Activated naive CD4-positive, alpha-beta T cell treated with anti-CD3 and anti-CD28 coated beads, Interleukin-2, amount 50 U/mL, for 24 hours (primary cell): Measurements from ENCODE around the gene SDC3.
A peak's percentile ranks its signal among the peaks of the same experiment; 100 is the strongest.

Experiments
- H3K27ac Mint-ChIP-seq: one replicate; pipeline ENCODE4 v1.8.0; 2021; ENCODE audit warnings: mild to moderate bottlenecking, mixed read lengths
- H3K27me3 Mint-ChIP-seq: one replicate; pipeline ENCODE4 v1.8.0; 2021; ENCODE audit warnings: mixed read lengths
- H3K36me3 Mint-ChIP-seq: one replicate; pipeline ENCODE4 v1.8.0; 2021; ENCODE audit warnings: mixed read lengths
- H3K4me1 Mint-ChIP-seq: one replicate; pipeline ENCODE4 v1.8.0; 2021; ENCODE audit warnings: mixed read lengths
- H3K4me3 Mint-ChIP-seq: one replicate; pipeline ENCODE4 v1.8.0; 2021; ENCODE audit warnings: mild to moderate bottlenecking, mixed read lengths
- H3K9me3 Mint-ChIP-seq: one replicate; pipeline ENCODE4 v1.8.0; 2021; ENCODE audit warnings: mixed read lengths

Gene SDC3

GRCh38 chr1:30912913-30913652 lies 4.5 kb upstream of the SDC3 start:
- H3K4me3 Mint-ChIP-seq, result no peak overlapping the region
- H3K9me3 Mint-ChIP-seq, result no peaks in the 10 kb centered on the region
- no peak overlapping the region for H3K27ac Mint-ChIP-seq
- peaks cover 6% of the 10 kb centered on the region for H3K27me3 Mint-ChIP-seq
- peaks cover 9% of the 10 kb centered on the region for H3K4me1 Mint-ChIP-seq
- no peaks in the 10 kb centered on the region for H3K36me3 Mint-ChIP-seq

GRCh38 chr1:30912224-30912623 lies 3.7 kb upstream of the SDC3 start:
- H3K36me3 Mint-ChIP-seq, result no peaks in the 10 kb centered on the region
- no peaks in the 10 kb centered on the region for H3K9me3 Mint-ChIP-seq
- no peak overlapping the region for H3K27ac Mint-ChIP-seq
- H3K27me3 Mint-ChIP-seq, result peaks cover 11% of the 10 kb centered on the region
- no peak overlapping the region for H3K4me3 Mint-ChIP-seq
- H3K4me1 Mint-ChIP-seq, result peaks cover 15% of the 10 kb centered on the region

- Mint-ChIP-seq H3K27me3 (peaks cover 14% of the 10 kb centered on the region), H3K36me3 (no peaks in the 10 kb centered on the region), H3K4me3 (no peak overlapping the region), H3K4me1 (peaks cover 15% of the 10 kb centered on the region), H3K27ac (peak overlapping the region; percentile 23), H3K9me3 (no peaks in the 10 kb centered on the region)
Measured at GRCh38 chr1:30911059-30911954, 2.7 kb upstream of the SDC3 start.

GRCh38 chr1:30909365-30910068 lies 959 bp upstream of the SDC3 start:
- Mint-ChIP-seq H3K9me3 (no peaks in the 10 kb centered on the region), H3K27ac (peak overlapping the region; percentile 65), H3K36me3 (no peaks in the 10 kb centered on the region), H3K4me1 (peaks cover 15% of the 10 kb centered on the region), H3K27me3 (peaks cover 14% of the 10 kb centered on the region), H3K4me3 (peak overlapping the region; percentile 86)

- Mint-ChIP-seq H3K4me3 (no peak overlapping the region), H3K4me1 (peaks cover 15% of the 10 kb centered on the region), H3K9me3 (no peaks in the 10 kb centered on the region), H3K27me3 (peaks cover 14% of the 10 kb centered on the region), H3K36me3 (no peaks in the 10 kb centered on the region), H3K27ac (no peak overlapping the region)
Measured at GRCh38 chr1:30908316-30908695, 252 bp downstream of the SDC3 start.

- H3K4me3 Mint-ChIP-seq, result peak overlapping the region; percentile 80
- peaks cover 15% of the 10 kb centered on the region for H3K4me1 Mint-ChIP-seq
- H3K9me3 Mint-ChIP-seq, result no peaks in the 10 kb centered on the region
- no peaks in the 10 kb centered on the region for H3K36me3 Mint-ChIP-seq
- H3K27ac Mint-ChIP-seq, result peak overlapping the region; percentile 70
- peaks cover 14% of the 10 kb centered on the region for H3K27me3 Mint-ChIP-seq
Measured at GRCh38 chr1:30907481-30908315, 860 bp downstream of the SDC3 start.

- no peaks in the 10 kb centered on the region for H3K9me3 Mint-ChIP-seq
- peaks cover 14% of the 10 kb centered on the region for H3K27me3 Mint-ChIP-seq
- H3K36me3 Mint-ChIP-seq, result no peaks in the 10 kb centered on the region
- H3K27ac Mint-ChIP-seq, result peak overlapping the region; percentile 70
- peaks cover 15% of the 10 kb centered on the region for H3K4me1 Mint-ChIP-seq
- peak overlapping the region; percentile 80 for H3K4me3 Mint-ChIP-seq
Measured at GRCh38 chr1:30906631-30907441, 1.7 kb downstream of the SDC3 start.

GRCh38 chr1:30905916-30906620 lies 2.5 kb downstream of the SDC3 start:
- Mint-ChIP-seq H3K27me3 (peaks cover 14% of the 10 kb centered on the region), H3K27ac (no peak overlapping the region), H3K4me1 (peaks cover 15% of the 10 kb centered on the region), H3K36me3 (no peaks in the 10 kb centered on the region), H3K4me3 (no peak overlapping the region), H3K9me3 (no peaks in the 10 kb centered on the region)

GRCh38 chr1:30905403-30905802 lies 3.2 kb downstream of the SDC3 start:
- Mint-ChIP-seq H3K4me3 (no peak overlapping the region), H3K9me3 (no peaks in the 10 kb centered on the region), H3K27me3 (peaks cover 14% of the 10 kb centered on the region), H3K27ac (no peak overlapping the region), H3K4me1 (peaks cover 15% of the 10 kb centered on the region), H3K36me3 (no peaks in the 10 kb centered on the region)

GRCh38 chr1:30904962-30905335 lies 3.6 kb downstream of the SDC3 start:
- Mint-ChIP-seq H3K9me3 (no peaks in the 10 kb centered on the region), H3K27me3 (peaks cover 14% of the 10 kb centered on the region), H3K27ac (no peak overlapping the region), H3K4me1 (peaks cover 15% of the 10 kb centered on the region), H3K36me3 (no peaks in the 10 kb centered on the region), H3K4me3 (no peak overlapping the region)

- Mint-ChIP-seq H3K27ac (no peak overlapping the region), H3K36me3 (no peaks in the 10 kb centered on the region), H3K4me1 (peaks cover 11% of the 10 kb centered on the region), H3K27me3 (peaks cover 10% of the 10 kb centered on the region), H3K4me3 (no peak overlapping the region), H3K9me3 (no peaks in the 10 kb centered on the region)
Measured at GRCh38 chr1:30904191-30904961, 4.2 kb downstream of the SDC3 start.

- H3K4me3 Mint-ChIP-seq, result no peak overlapping the region
Measured at GRCh38 chr1:30903343-30904034, 5.1 kb downstream of the SDC3 start.

More at GRCh38 chr1:30903343-30904034, 5.1 kb downstream of the SDC3 start:
- Mint-ChIP-seq H3K4me1 (peaks cover 6% of the 10 kb centered on the region), H3K27ac (no peak overlapping the region), H3K27me3 (peaks cover 8% of the 10 kb centered on the region), H3K9me3 (no peaks in the 10 kb centered on the region), H3K36me3 (no peaks in the 10 kb centered on the region)
